PFSK-1 (cell line): Measurements from ENCODE around the gene VMP1.

Source experiments
- FOXP2 ChIP-seq: optimal IDR thresholded peaks from 2 replicates; pipeline ENCODE3; 2011; ENCODE audit warnings: borderline replicate concordance, control low read depth, inconsistent platforms; ENCODE audit not compliant: insufficient read depth; ENCODE audit errors: extremely low read length, extremely low read depth
- POLR2AphosphoS5 ChIP-seq: IDR thresholded peaks from 2 replicates; pipeline ENCODE4 v1.6.1; 2012; ENCODE audit warnings: low read depth, mild to moderate bottlenecking, control low read depth, low read length, moderate library complexity
- REST ChIP-seq, 2 experiments: IDR thresholded peaks; 2 replicates each; pipeline versions ENCODE4 v1.6.1 to v1.8.0; 2011 to 2012; ENCODE audit warnings: low read depth in 2 of 2, low read length in 2 of 2, control low read depth in 1 of 2, inconsistent platforms in 1 of 2, mild to moderate bottlenecking in 1 of 2, moderate library complexity in 1 of 2; ENCODE audit not compliant: insufficient read depth in 1 of 2
- SIN3A ChIP-seq: IDR thresholded peaks from 2 replicates; pipeline ENCODE4 v1.6.1; 2012; ENCODE audit warnings: mild to moderate bottlenecking, low read length, moderate library complexity, borderline replicate concordance; ENCODE audit not compliant: insufficient read depth
- TAF1 ChIP-seq: IDR thresholded peaks from 2 replicates; pipeline ENCODE4 v1.6.1; 2012; ENCODE audit warnings: low read length, control low read depth, borderline replicate concordance; ENCODE audit not compliant: insufficient read depth

DNA sequence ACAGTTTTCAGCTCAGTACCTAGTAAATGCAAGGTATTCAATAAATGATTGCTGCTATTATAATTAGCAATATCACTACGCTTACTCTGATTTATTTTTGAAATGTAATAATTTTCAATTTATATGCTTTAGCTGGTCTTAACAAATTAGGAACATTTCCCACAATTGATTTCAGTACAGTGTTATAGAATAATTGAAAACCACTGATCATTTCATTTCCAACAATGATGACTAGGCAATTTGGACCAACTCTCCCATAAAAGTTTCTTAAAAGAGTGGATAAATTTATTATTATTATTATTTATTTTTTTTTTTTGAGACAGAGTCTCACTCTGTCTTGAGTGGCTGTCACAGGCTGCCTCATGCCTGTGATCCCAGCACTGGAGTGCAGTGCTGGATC is 41.1 kb downstream of the VMP1 start:
- TF ChIP-seq TAF1 (no peak), REST (IDR thresholded peaks at IDR 0.05; ENCODE audit: insufficient read depth in 1 of 2, low read depth in 2 of 2, low read length in 2 of 2) (no peak), FOXP2 (no peak), SIN3A (no peak), POLR2AphosphoS5 (no peak)
